HG03045 (cell line): ENCODE data around the gene SREBF1.

ENCODE experiments used
- ATAC-seq: cut with Tn5 transposase; IDR thresholded peaks from one replicate; pipeline ENCODE4 v1.9.1; 2021; ENCODE audit warnings: mild to moderate bottlenecking, moderate library complexity; ENCODE audit not compliant: unreplicated experiment

SREBF1 gene

DNA sequence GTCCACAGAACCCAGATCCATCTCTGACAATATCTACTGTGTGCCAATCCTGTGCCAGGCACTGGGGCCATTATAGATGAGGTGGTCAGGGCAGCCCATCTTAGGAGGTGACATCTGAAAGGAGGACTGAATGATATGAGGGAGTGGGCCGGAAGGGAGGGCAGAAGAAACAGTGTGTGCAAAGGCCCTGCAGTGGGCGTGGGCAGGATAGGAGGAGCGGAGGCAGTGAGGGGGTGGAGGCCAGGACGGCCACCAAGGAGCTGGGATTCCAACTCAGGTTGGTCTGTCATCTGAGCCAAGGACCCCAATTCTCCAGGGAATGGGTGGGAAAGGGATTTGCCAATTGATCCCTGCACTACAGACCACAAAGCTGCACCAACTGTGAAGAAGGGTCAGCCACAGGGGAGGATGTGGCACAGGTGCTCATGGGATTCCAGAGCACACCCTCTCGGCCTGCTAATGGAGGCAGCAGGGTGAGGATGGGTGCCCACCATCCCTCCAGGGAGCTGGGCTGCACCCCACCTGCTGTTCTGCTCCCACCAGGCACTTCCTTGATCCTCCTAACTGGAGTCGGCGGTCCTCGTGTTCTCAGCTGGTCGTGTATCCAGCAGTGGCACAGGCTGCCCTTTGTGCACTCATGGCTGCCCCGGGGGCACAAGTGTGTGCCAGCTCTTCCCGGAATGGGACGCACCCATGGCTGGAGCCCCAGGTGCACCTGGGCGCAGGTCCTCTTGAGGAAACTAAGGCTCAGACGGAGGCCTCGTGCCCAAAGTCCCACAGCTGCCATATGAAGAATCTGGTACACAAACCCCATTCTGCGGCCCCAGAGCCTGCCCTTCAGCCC lies 9.6 kb downstream of the SREBF1 start:
- ATAC-seq = no peak

DNA sequence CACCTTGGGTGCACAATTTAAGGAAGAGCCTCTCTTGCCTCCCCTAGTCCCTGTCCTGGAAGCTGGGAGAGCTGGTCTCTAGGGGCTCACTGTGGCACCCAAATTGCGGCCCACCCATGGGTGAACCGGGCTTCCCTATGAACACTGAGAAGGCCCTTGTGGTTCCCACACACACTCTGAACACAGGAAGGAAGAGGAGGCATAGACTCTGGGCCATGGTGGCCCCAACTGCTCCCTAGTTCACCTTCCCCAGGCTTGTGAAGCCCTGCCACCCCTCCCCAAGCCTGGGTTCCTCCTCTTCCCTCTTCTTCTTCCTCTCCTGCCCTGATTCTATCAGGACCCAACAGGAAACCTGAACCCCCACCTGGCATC lies 10.5 kb downstream of the SREBF1 start:
- no peak for ATAC-seq

DNA sequence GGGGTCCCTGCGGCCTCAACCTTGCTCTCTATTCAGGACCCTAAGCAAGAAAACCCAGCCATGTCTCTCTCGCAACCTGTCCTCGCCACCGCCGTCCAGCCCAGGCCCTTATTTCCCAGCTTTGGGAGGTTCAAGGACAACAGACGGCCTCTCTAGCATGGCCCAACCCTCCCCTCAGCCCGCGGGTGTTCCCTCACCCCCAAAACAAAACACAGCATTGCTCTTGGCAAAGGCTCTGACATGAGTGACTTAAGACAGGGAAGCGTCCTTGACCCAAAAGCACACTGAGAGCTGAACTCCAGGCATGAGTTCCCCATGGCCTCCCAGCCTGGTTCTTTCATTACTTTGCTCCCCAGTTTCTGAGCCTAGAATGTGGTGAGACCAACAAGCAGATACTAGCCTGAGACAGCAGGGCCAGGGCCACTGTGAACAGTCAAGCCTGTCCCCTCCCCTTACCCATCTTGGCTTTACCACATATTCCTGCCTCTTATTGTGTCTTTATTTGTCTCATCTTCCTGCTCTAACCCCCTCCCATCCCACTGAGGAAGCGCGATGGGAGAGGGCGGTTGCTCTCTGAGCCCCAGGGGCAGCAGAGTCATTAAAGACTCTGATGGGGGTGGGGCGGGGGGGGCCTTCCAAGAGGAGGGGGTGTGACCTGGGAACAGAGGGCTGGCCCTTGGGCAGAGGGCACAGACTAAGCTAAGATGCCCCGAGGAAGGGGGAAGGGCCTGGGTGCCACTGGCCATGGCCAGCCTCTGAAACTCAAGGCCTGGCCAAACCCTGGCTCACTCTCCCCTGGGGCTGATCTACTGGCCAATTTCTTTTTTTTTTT lies 11.8 kb downstream of the SREBF1 start:
- ATAC-seq = no peak

DNA sequence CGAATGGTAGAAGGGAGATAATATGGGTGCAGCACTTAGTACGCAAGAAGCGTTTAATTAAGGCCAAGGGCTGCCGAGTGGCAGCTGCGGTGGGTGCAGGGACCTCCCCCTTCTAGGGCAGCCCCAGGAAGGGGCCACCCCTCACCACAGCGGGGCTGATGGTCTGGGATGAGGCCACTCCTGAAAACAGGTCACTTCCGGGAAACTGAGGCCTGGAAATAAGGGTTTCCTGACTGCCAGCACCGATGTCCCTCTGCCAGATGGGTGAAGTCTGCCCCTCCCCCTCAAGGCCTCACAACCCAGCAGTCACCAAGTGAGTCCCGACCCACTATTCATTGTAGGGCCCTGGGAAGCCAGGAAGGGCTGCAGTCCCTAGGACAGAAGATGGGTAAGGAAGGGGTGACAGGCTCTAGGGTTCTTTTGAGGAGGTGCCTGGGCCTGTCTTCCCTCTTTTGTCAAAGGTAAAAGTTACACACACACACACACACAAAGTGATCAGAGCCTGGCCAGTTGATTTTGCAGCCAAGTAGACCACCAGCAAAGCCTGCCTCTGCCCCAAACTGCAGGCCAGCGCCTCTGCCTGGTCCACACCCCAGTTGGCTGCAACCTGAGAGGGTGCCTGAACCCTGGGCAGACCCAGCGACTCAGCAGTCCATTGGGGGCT lies 12.5 kb downstream of the SREBF1 start:
- peak; percentile 7 for ATAC-seq

DNA sequence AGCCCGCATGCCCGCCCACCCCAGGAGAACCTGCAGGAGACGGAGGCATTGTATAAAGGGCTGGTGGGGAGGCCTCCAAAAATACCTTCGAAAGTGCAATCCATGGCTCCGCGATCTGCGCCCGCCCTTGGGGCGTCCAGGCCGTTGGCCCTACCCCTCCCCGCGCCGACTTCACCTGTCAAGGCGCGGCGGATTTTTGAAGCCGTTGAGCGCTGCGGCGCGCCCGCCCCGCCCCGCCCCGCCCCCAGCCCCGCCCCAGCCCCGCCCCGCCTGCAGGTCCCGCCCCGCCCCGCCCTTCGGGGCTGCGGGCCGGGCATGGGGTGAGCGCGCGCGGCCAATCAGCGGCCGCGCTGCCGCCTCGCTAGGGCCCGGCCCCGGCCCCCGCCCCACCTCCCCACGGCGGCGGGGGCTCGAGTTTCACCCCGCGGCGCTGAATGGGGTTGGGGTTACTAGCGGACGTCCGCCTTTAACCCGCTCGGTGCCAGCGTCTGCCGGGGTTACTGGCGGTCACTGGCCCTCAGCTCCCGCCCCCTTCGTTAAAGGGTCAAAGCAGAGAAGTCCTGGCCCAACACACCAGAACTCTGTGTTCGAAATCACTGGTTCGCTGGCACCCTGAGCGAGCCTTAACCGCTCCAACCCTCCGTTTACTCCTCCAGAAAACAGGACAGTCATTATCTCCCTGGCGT lies 13.2 kb downstream of the SREBF1 start:
- ATAC-seq = peak; percentile 75

DNA sequence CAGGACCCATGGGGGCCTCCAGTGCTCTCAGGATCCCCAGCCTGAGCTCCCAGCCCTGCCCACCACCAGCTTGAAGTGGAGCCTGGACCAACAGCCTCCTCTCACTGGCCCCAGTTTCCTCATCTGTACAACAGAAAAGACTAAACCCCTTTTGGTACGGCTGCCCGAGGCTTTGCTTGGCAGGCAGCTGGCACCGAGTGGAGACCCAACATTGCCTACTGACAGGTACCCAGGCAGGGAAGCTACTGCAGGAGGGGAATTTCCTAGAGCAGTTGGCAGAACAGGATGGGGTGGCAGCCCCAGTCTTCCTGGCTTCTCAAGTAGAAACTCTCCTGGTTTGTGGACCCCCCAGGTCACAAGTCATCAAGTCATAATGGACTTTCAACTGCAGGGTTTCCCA lies 14.2 kb downstream of the SREBF1 start:
- no peak for ATAC-seq

DNA sequence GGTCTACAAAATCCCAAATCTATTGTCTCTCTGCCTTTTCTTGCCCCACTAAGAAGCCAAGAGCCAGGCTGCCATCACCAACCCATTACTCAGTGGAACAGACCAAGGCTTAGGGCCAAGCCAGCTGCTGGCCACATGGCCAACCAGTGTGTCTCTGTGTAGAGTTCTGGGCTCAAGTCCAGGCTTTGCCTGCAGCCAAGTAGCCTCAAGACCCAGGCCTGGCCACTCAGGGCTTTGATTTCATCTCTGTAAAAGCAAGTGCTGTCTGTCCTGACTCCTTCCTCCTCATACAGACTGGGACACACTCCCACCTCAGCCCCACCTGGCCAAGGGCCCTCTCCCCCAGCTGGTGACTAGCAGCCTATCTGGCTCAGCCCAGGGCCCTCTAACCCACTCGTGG lies 14.6 kb downstream of the SREBF1 start:
- ATAC-seq = no peak

DNA sequence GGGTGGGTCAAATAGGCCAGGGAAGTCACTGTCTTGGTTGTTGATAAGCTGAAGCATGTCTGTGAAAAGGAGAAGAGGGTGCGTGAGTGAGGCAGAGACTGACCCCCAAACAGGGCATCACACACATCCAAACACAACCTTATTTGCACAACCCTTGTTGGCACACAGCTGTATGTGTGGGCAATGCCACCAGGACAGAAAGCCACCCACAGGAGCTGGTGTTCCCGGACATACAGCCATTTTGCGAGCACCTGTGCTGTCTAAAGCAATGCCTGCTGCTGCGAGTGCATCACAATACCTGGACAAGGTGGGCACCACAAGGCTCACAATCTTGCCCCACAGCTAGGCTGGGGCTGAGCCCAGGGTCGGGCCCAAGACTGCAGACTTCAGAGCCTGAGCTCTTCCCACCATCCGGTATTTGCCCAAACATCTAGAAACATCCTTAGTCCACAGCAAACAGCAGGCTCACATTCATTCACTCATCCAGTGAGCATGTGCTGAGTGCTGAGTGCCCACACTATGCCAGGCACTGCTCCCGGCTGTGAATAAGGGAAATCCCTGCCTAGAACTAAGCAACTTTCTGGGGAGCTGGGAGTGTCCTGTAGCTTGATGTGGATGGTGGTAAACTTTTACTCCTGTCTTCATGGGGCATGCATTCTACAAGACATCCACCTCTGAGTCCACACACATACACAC lies 16.2 kb downstream of the SREBF1 start:
- no peak for ATAC-seq

DNA sequence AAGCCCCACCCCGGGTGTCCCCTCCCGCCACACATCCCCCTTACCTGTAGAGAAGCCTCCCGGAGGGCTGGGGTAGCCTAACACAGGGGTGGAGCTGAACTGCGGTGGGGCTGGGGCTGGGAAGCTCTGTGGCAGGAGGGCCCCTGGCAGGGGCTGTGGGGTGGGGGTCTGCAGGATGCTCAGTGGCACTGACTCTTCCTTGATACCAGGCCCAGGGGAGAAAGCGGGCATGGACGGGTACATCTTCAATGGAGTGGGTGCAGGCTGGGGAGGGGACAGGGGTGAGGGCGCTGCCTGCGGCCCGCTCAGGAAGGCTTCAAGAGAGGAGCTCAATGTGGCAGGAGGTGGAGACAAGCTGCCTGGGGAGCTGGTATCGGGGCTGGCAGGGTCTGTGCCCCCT lies 16.7 kb downstream of the SREBF1 start:
- no peak for ATAC-seq

DNA sequence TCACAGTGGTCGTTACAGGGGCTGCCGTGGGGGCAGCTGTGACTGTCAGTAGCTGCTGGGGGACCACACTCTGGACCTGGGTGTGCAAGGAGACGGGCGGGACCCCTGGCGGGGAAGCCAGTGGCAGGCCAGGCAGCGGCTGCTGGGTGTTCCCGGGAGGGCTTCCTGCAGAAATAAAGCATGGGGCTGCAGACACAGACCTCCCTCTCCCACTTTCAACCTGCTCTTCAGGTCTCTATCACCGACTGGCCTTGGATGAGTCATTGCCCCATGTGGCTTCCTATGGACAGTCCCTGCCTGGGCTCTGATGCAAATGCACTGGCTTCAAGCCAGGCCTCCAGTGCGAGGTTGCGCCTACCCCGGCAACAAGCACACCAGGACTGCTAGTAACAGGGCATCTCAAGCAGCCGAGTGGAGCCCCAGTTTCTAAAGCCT lies 17.2 kb downstream of the SREBF1 start:
- peak; percentile 38 for ATAC-seq

DNA sequence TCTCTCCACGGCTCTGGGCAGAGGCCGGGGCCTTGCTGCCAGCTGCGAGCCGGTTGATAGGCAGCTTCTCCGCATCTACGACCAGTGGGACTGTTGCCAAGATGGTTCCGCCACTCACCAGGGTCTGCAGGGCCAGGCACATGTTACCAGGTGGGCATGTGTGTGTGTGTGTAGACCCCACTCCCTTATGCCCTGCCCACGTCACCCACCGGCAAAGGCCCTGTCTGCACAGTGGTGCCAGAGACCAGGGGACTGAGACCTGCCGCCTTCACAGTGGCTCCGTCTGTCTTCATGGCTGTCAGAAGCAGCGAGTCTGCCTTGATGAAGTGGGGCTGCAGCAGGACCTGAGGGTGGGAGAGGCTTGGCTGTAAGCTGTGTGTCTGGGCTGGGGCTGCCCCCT lies 17.7 kb downstream of the SREBF1 start:
- ATAC-seq = no peak

DNA sequence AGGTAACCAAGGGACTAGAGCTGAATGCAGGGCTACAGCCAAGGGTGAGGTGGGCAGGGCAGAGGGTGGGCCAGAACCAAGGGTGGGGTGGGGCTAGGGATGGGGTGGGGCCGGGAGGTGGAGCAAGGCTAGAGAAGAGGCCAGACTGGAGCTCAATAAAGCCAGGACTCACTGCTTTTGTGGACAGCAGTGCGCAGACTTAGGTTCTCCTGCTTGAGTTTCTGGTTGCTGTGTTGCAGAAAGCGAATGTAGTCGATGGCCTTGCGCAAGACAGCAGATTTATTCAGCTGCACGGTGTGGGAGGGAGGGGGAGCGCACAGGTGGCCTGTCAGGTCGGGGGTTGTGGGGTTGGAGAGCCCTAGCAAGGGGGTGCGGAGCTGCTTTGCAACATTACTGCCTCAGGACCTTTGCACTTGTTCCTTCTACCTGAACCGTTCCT lies 18.7 kb downstream of the SREBF1 start:
- ATAC-seq = no peak

DNA sequence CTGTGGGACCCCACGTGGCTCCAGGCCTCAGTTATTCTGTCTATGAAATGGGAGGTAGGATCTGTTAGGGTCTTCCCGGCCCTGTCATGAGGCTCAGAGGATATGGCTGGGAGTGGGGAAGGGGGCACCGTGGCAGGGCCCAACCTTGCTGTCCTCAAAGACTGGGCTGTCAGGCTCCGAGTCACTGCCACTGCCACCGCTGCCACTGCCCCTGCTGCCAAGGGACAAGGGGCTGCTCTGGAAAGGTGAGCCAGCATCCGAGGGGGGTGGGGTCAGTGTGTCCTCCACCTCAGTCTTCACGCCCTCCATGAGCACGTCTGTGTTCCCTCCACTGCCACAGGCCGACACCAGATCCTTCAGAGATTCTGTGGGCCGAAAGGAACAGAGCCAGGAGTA lies 19.2 kb downstream of the SREBF1 start:
- ATAC-seq = no peak

DNA sequence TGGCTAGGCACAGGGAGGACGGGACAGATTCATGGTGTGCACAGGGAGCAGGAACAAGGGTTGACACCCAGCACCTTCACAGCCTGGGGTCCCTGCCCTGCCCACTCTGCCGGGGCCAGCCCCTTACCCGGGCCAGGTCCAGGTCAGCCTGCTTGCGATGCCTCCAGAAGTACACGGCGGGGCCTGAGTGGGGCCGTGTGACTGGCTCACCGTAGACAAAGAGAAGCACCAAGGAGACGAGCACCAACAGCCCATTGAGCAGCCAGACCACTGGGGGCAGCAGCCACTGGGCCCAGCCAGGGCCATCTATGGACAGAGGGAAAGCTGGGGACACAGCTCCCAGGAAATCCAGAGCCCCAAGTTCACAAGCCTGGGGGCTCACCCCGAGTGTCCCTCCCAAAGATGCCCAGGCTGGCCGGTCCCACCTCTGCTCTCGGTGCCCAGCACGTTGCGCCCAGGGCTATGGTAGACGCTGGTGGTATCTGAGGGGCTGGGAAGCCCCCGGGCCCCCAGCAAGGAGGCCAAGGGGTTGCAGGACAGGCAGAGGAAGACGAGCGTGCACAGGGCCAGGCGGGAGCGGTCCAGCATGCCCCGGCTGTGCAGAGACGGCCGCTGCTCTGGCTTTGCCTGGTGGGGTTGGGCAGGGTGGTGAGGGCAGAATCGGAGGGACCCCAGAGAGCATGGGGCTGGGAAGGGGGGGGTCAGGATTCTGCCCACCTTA lies 19.8 kb downstream of the SREBF1 start:
- ATAC-seq = no peak

DNA sequence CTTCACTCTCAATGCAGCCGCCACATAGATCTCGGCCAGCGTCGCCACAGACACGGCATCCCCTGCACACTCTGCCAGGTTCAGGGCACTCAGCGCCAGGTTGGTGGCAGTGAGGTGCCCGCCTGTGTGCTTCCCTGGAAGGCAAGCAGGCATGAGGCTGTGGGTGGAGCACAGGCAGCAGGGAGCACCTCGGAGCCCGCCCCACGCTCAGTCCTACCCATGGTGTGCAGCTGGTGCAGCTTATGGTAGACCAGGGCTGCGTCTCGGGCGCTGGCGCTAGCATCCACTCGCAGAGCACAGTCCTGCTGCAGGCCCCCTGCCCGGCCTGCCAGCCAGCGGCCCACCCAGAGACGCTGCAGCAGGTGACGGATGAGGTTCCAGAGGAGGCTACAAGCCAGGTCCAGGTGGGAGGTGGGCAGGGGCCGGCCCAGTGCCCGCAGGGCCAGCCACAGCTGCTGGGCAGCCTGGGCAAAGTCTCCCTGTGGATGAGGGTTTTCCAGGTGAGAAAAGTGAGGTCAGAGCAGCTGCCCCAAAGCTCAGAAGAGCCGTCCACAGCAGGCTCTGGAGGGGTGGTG lies 20.5 kb downstream of the SREBF1 start:
- ATAC-seq = no peak

DNA sequence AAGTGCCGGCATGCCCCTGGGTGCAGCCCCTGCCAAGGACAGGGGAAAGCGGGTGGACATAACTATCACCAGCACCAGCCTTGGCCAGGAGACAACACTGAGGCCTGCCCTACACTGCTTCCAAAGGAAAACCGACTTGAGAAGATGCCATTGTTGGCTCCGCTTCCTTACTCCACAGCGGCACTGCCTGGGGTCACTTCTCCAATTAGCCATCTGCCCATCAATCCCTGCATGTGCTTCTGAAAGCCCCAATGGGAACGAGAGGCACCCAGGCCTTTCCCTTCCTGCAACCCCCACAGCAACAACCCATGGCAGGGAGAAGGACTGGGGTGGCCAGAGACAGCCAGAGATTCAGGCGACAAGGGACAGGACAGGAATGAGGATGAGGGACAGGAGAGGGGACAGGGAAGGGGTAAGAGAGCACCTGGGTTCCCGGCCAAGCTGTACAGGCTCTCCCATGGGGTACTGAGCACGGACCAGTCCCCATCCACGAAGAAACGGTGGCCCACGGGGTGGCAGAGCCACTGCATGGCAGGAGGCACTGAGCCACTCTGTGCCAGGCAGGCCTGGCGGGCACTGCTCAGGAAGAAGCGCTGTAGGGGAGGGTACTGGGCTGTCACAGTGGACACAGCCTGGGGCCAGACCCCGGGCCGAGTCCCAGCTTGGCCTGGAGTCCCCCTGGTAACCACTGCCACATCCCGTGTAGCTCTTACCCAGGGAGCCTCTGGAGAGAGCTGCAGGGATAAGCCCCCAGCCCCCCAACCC lies 21.2 kb downstream of the SREBF1 start:
- ATAC-seq = no peak

DNA sequence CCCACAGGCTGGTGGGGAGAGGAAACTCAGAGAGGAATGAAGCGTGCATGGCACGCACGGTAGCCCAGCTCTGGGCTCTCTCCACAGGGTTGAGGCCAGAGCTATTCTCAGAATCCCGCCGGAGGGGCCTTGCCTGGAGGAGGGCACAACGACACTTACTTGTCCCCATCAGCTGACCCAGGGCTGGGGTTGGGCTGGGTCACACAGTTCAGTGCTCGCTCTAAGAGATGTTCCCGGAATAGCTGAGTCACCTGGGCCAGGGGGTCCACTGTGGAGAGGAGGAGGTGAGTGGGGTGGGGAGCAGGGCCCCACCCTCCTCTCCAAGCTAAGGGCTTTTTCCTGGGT lies 21.8 kb downstream of the SREBF1 start:
- no peak for ATAC-seq

DNA sequence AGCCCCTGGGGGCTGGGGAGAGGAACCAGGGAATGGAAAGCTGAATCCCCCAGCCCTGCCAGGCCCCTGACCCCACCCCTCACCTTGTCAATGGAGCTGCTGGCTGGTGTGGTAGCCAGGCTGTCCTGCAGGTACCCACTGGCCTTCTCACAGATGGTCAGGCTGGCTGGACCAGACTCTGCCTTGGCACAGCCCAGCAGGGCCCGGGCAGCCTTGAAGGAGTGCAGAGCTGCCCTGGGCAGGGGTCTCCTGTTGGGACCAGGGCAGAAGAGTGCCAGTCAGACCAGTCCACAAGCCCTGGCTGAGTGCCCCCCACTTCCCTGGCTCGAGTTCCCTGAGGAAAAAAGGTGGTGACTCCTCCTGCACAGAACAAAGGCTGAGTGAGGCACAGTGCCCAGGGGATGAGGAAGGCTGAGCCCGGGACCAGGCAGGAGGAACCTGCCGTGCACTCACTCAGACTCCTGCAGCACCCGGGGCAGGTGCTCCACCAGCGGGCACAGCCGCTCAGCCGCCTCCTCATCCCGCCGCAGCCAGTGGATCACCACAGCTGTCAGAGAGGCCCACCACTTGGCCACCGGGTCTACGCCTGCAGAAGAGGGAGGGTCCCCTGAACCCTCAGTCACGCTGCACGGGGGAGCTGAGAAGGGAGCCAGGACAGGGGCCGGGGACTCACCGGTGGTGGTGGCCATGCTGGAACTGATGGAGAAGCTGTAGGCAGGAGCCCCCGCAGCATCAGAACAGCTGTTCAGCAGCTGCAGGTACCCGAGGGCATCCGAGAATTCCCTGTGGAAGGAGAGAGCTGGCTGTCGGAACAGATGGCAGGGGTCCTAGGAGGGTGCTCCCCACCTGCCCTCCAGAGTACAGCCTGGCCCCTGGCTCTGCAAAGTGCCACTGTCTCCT lies 22.4 kb downstream of the SREBF1 start:
- ATAC-seq = no peak
